Stimulated activated effector memory CD8-positive, alpha-beta T cell treated with anti-CD3 and anti-CD28 coated beads, Interleukin-12 subunit alpha, Interleukin-12 subunit beta, amount 100 ng/mL, for 72 hours (primary cell): ENCODE measurements around the gene IGSF21.

Source experiments
- ATAC-seq: fragments of 150-1000 bp; cut with Tn5 transposase; 2 replicates; pipeline ENCODE4 v1.10.0; 2021
- DNase-seq, 2 donors: peaks; one replicate each; pipeline ENCODE4 v3.0.0; 2021 to 2022; ENCODE audit warnings: low spot score in 2 of 2
- H3K27ac Mint-ChIP-seq: one replicate; pipeline ENCODE4 v1.8.0; 2022; ENCODE audit warnings: mild to moderate bottlenecking, mixed read lengths
- H3K36me3 Mint-ChIP-seq: one replicate; pipeline ENCODE4 v1.8.0; 2022; ENCODE audit warnings: mild to moderate bottlenecking, mixed read lengths
- H3K4me1 Mint-ChIP-seq: one replicate; pipeline ENCODE4 v1.8.0; 2022; ENCODE audit warnings: mixed read lengths
- H3K4me3 Mint-ChIP-seq: one replicate; pipeline ENCODE4 v1.8.0; 2022; ENCODE audit warnings: mild to moderate bottlenecking, mixed read lengths
- H3K9me3 Mint-ChIP-seq: one replicate; pipeline ENCODE4 v1.8.0; 2022; ENCODE audit warnings: mixed read lengths

The IGSF21 gene

DNA sequence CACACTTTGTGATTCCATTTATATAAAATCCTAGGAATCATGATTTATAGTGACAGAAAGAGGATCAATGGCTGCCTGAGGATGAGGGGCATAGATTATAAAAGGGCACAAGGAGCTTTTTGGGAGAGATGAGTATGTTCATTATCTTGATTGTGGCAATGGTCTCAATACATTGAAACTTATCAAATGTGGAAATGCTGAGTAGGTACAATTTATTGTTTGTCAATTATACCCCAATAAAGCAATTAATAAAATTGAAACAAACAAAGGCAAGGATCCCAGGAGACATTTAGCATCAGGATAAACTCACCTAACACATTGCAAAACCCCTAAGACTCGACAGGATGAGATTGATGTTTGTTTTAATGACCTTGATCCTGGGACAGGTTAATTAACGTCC lies 220.1 kb downstream of the IGSF21 start:
- no peaks in the 10 kb centered on the region for H3K9me3 Mint-ChIP-seq
- no peaks in the 10 kb centered on the region for H3K36me3 Mint-ChIP-seq
- H3K4me3 Mint-ChIP-seq = no peak overlapping the region
- H3K4me1 Mint-ChIP-seq = no peaks in the 10 kb centered on the region
- DNase-seq (no peak), ATAC-seq (no peak)
- no peak overlapping the region for H3K27ac Mint-ChIP-seq

DNA sequence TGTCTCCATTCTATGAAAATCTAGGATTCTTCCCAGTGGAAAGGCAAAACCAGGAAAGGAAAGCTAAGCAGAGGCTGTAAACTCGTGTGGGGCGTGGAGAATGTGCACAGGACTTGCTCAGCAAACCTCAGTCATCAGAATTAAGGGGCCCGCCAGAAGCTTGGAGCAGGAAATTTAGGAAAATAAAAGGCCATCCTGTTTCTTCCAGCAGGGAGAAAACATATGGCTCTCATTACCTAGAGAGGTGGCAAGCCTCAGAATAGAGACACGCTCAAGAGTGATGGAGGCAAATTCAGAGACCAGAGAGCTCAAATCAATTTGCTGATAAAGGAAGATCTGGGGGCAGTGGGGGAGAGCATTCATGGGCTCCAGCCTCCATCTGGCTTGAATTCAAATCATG lies 221.2 kb downstream of the IGSF21 start:
- DNase-seq (no peak), ATAC-seq (no peak)
- Mint-ChIP-seq H3K4me3 (no peak overlapping the region), H3K27ac (no peak overlapping the region), H3K4me1 (no peaks in the 10 kb centered on the region), H3K36me3 (no peaks in the 10 kb centered on the region), H3K9me3 (no peaks in the 10 kb centered on the region)

DNA sequence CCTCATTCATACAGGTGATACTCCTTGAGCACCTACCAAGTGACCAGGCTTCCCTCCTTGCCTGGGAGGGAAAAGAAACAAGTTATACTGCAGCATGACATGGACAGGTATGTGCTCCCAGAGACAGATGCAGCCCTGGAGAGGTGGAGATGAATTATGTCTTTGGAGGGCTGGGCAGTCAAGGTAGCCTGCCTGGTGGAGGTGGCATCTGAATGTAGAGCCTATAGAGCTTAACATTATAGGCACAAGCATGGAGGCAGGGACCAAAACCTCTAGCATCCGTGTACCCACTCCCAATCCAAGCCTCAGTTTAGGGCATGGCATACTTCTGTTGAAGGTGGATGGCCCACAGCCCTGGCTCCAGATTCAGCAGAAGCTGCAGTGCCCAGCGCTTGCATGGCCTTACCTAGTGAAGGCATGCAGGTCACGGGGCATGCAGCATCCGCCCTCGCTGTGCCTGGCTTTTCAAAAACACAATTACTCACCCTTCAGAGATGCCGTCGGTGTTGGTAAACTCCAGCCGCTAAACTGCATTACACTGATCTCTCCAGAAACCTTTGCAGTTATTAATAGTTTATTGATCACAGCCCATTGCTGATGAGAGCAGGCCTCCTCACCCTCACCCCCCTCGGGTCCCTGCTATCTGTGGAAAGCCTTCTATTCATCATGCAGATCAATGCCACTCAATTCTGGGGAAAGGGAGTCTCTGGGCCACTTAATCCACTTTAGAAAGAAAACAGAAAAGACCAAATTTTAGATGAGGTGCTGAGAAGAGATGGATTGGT lies 222.1 kb downstream of the IGSF21 start:
- DNase-seq (no peak), ATAC-seq (no peak)
- H3K9me3 Mint-ChIP-seq = no peaks in the 10 kb centered on the region
- no peaks in the 10 kb centered on the region for H3K4me1 Mint-ChIP-seq
- H3K4me3 Mint-ChIP-seq = no peak overlapping the region
- H3K36me3 Mint-ChIP-seq = no peaks in the 10 kb centered on the region
- H3K27ac Mint-ChIP-seq = no peak overlapping the region

DNA sequence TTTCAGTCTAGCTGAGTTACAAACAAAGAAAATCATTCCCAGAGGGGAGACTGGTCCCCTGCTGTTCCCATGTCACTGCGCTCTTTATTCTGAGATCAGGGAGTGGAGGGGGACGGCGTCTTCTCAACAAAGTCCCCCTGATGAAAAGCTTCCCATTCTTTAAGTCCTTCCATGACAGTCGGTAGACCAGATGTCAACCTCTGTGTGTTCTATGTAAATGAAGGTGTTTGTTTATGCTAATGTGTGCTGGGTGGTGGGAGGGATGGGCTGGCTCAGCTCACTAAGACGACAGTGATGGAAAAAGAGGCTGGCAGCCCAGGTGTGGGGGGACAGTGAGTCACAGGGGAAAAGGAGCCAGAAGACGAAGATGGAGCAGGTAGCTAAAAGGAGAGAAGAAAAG lies 225.0 kb downstream of the IGSF21 start:
- DNase-seq = no peak
- Mint-ChIP-seq H3K4me1 (no peaks in the 10 kb centered on the region), H3K9me3 (no peaks in the 10 kb centered on the region), H3K36me3 (no peaks in the 10 kb centered on the region), H3K4me3 (no peak overlapping the region), H3K27ac (no peak overlapping the region)
- no peak for ATAC-seq

DNA sequence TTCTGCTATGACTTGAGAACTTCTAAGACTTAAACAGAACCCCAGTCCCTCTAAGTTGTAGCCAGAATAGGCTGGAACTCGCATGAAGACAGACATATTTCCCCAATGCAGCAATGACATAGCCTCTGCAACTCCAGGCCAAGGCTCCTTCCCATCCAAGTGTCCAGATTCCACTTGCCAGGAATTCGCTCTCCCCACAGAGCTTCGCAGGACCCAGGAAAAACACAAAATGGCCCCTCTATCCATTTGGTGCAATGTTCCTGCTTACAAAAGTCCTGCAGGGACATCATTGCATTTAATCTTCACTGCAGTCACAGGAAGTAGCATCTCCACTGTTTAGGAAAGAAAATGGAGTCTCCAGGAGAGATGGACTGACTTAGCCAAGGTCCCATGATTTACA lies 225.6 kb downstream of the IGSF21 start:
- no peaks in the 10 kb centered on the region for H3K36me3 Mint-ChIP-seq
- H3K9me3 Mint-ChIP-seq = no peaks in the 10 kb centered on the region
- DNase-seq (no peak), ATAC-seq (no peak)
- no peak overlapping the region for H3K4me3 Mint-ChIP-seq
- H3K4me1 Mint-ChIP-seq = no peaks in the 10 kb centered on the region
- H3K27ac Mint-ChIP-seq = no peak overlapping the region

DNA sequence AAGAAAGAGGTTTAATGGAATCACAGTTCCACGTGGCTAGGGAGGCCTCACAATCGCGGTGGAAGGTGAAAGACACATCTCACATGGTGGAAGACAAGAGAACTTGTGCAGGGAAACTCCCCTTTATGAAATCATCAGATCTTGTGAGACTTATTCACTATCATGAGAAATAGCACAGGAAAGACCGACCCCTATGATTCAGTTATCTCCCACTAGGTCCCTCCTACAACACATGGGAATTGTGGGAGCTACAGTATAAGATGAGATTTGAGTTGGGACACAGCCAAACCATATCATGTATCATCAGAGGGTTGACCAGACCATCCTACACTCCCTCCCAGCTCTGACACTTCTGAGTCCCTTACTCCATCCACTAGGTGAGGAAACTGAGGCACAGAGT lies 229.2 kb downstream of the IGSF21 start:
- H3K36me3 Mint-ChIP-seq = no peaks in the 10 kb centered on the region
- no peak overlapping the region for H3K4me3 Mint-ChIP-seq
- no peaks in the 10 kb centered on the region for H3K4me1 Mint-ChIP-seq
- ATAC-seq = no peak
- no peak for DNase-seq
- H3K27ac Mint-ChIP-seq = no peak overlapping the region
- H3K9me3 Mint-ChIP-seq = no peaks in the 10 kb centered on the region

DNA sequence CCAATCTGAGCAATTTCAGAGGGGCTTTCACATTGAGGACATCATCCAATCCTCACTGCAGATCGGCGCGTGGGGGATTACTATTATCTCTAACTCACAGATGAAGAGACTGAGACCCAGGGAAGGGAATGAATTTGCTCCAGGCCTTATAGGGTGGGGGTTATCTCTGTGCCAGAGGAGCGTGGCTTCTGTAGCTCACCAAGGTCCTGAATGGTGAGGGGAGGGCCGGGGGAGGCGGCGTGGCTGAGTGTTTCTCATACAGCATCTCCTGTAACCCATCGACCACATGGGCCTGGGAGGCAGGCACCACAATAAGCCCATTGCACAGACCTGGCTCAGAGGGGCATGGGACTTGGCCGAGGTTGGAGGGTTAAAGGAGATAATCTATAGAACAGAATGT lies 230.2 kb downstream of the IGSF21 start:
- Mint-ChIP-seq H3K4me3 (no peak overlapping the region), H3K9me3 (no peaks in the 10 kb centered on the region)
- DNase-seq = no peak

DNA sequence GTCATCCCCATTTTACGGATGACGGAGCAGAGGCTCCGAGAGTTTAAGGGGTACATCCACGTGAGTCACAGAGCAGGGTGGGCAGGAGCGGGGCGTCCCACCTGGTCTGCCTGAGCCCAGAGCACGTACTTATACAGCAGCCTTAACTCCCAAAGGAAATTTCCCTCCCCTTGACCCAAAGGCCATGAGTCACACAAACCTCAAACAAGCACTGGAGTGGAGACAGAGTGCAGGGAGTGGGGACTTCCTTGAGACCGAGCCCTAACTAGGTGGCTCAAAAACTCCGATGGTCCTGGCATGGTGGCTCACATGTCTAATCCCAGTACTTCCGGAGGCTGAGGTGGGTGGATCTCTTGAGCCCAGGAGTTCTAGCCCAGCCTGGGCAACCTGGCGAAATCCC lies 231.6 kb downstream of the IGSF21 start:
- no peak for ATAC-seq
- no peaks in the 10 kb centered on the region for H3K4me1 Mint-ChIP-seq
- no peak overlapping the region for H3K4me3 Mint-ChIP-seq
- no peak for DNase-seq
- H3K9me3 Mint-ChIP-seq = no peaks in the 10 kb centered on the region
- no peak overlapping the region for H3K27ac Mint-ChIP-seq
- H3K36me3 Mint-ChIP-seq = no peaks in the 10 kb centered on the region

More for the DNA sequence above, 230.2 kb downstream of the IGSF21 start:
- Mint-ChIP-seq H3K4me1 (no peaks in the 10 kb centered on the region), H3K27ac (no peak overlapping the region), H3K36me3 (no peaks in the 10 kb centered on the region)
- no peak for ATAC-seq

DNA sequence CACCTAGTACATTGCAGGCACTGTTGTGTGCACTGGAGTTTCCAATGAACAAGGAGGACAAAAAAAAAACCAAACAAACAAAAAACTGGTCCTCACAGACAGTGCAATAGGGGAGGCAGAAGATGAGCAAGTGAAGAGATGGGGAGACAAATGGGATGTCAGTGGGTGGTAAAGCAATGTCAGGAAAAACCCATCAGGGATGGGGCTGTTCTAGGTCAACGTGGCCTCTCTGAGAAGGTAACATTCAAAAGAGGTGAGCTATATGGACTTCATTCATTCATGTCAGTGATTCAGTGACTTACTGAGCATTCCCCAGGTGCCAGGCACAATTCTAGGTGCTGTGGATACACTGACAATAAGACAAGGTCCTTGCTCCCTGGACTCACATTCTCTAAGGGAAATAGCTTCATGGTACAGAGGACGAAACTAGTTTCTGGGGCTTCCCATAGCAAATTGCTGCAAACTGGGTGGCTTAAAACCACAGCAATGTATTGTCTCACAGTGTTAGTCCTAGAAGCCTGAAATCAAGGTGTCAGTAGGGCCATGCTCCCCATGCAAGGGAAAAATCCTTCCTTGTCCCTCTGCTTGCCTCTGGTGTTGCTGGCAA lies 232.7 kb downstream of the IGSF21 start:
- Mint-ChIP-seq H3K4me1 (no peaks in the 10 kb centered on the region), H3K27ac (no peak overlapping the region), H3K4me3 (no peak overlapping the region), H3K36me3 (no peaks in the 10 kb centered on the region), H3K9me3 (no peaks in the 10 kb centered on the region)
- no peak for DNase-seq
- no peak for ATAC-seq

DNA sequence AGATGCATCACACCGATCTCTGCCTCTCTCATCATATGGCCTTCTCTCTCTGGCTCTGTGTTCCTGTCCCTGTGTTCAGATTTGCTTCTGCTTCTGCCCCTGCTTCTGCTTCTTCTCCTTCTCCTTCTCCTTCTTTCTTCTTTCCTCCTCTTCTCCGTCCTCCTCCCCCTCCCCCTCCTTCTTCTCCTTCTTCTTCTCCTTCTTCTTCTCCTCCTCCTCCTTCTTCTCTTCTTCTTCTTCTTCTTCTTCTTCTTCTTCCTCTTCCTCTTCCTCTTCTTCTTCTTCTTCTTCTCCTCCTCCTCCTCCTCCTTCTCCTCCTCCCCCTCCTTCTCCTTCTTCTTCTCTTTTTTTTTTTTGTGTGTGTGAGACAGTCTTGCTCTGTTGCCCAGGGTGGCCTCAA lies 233.2 kb downstream of the IGSF21 start:
- no peak for DNase-seq
- Mint-ChIP-seq H3K9me3 (no peaks in the 10 kb centered on the region), H3K4me3 (no peak overlapping the region), H3K27ac (no peak overlapping the region), H3K36me3 (no peaks in the 10 kb centered on the region), H3K4me1 (no peaks in the 10 kb centered on the region)
- ATAC-seq = no peak

DNA sequence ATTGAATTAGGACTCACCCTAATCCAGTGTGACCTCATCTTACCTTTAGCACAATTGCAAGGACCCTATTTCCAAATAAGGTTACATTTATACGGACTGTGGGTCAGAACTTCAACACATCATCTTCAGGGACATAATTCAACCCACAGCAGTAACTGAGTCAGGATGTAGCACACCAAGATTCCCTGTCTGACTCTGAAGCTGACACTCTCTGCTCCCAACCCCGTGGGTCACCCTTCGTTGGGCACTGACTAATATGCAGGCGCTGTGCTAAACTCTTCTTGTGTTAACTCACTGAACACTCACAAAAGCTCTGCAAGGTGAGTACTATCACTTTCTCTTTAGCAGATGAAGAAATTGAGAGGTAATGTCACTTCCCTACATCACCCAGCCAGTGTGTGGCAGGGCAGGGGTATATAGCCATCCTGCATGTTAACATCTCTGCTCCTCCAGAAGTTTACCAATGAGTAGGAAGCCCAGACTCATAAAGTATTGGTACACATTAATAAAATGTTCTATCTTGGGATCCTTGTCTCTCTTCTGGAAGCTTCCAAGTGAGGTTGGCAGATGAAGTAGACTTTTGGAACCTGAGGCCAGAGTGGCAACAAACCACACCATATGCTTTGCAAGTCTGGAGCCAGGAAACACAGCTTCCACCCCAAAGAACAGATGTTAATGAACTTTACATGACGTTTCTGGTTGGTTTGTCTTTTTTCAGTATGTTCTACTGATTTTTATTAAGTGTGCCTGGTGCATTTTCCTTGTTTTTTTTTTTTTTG lies 233.9 kb downstream of the IGSF21 start:
- Mint-ChIP-seq H3K9me3 (no peaks in the 10 kb centered on the region), H3K36me3 (no peaks in the 10 kb centered on the region), H3K4me1 (no peaks in the 10 kb centered on the region), H3K4me3 (no peak overlapping the region), H3K27ac (no peak overlapping the region)
- no peak for ATAC-seq
- no peak for DNase-seq

DNA sequence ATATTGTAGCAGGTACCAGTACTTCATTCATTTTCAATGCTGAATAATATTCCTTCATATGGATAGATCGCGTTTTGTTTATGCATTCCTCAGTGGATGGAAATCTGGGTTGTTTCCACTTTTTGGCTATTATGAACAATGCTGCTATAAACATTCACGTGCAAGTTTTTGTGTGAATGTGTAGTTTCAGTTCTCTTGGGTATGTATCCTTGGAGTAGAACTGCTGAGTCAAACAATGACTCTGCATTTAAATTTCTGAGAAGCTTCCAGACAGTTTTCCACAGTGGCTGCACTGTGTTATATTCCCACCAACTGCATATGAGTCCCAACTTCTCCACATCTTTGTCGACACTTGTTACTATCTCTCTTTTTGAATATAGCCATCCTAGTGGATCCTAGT lies 235.1 kb downstream of the IGSF21 start:
- H3K27ac Mint-ChIP-seq = no peak overlapping the region
- DNase-seq (no peak), ATAC-seq (no peak)
- H3K36me3 Mint-ChIP-seq = no peaks in the 10 kb centered on the region
- H3K4me3 Mint-ChIP-seq = no peak overlapping the region
- H3K4me1 Mint-ChIP-seq = no peaks in the 10 kb centered on the region
- no peaks in the 10 kb centered on the region for H3K9me3 Mint-ChIP-seq

DNA sequence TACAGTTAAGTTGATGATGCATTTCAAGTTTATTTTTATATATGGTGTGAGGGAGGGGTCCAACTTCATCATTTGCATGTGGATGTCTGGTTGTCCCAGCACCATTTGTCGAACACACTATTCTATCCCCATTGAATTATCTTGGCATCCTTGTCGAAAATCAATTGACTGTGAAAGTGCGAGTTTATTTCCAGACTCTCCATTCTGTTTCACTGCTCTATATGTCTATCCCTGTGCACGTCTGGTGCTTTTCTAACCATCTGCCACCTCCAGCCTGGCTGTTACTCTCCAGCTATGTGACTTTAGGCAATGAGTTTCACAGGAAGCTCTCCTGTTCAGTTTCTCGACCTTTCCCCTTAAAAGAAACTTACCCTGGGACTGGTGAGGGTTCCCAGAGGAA lies 236.0 kb downstream of the IGSF21 start:
- H3K36me3 Mint-ChIP-seq = no peaks in the 10 kb centered on the region
- DNase-seq (no peak), ATAC-seq (no peak)
- no peaks in the 10 kb centered on the region for H3K4me1 Mint-ChIP-seq
- no peak overlapping the region for H3K27ac Mint-ChIP-seq
- H3K4me3 Mint-ChIP-seq = no peak overlapping the region
- no peaks in the 10 kb centered on the region for H3K9me3 Mint-ChIP-seq

DNA sequence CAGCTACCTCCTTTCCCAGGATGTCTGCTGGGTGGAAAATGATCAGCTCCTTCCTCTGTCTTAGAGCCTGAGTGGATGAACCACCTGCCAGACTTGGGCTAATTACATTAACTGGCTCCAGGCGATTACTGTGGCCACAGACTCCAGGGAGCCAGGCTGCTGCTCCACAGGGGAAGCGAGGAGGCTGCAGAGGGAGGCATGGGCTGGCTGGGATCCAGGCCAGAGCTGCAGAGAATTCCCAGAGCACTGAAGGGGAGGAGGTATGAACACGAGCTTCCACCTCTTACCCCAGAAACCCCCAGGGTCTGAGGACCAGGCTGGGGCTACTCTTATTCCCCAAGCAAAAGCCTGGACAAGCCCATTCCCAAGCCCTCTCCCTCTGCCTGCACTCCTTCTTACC lies 237.2 kb downstream of the IGSF21 start:
- H3K9me3 Mint-ChIP-seq = no peaks in the 10 kb centered on the region
- H3K36me3 Mint-ChIP-seq = no peaks in the 10 kb centered on the region
- no peak overlapping the region for H3K4me3 Mint-ChIP-seq
- no peaks in the 10 kb centered on the region for H3K4me1 Mint-ChIP-seq
- no peak overlapping the region for H3K27ac Mint-ChIP-seq
- ATAC-seq = no peak
- no peak for DNase-seq

DNA sequence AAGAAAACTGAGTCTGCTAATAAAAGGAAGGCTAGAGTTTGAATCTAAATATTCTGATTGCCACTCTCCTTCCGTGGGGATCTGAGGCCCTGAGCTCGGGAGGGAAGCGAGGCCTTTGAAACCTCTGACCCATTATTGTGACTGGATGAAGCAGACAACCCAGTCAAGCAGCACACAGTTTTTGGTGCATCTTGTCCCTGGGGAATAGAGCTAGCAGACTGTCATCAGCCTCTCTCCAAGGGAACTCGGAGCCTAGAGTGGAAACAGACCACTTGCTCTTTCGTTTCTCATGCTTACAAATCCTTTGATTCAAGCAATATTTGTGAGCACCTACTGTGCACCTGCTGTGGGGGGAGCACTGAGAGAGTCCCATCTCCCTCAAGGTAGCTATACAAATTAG lies 240.0 kb downstream of the IGSF21 start:
- H3K27ac Mint-ChIP-seq = no peak overlapping the region
- ATAC-seq (no peak), DNase-seq (no peak)
- H3K4me1 Mint-ChIP-seq = no peaks in the 10 kb centered on the region
- no peaks in the 10 kb centered on the region for H3K9me3 Mint-ChIP-seq
- no peaks in the 10 kb centered on the region for H3K36me3 Mint-ChIP-seq
- H3K4me3 Mint-ChIP-seq = no peak overlapping the region

DNA sequence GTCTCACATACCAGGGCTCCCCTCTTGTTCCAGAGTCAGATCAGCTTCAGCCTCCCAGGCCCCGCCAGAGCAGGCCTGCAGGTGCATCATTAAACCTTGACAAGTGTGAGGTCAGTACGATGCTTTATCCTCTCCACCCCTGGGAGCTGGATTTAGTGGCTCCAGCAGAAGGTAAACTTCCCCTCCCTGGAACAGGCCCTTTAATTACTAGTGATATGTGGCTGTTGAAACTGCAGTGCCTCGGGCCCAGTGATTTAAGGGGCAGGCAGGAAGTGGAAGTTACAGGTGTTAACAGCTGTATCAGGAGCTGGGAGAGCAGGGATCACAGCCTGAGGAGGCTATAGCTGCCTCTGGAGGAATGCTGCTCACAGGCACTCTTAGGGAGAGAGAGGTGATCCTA lies 240.8 kb downstream of the IGSF21 start:
- no peaks in the 10 kb centered on the region for H3K4me1 Mint-ChIP-seq
- DNase-seq = no peak
- no peaks in the 10 kb centered on the region for H3K9me3 Mint-ChIP-seq
- no peaks in the 10 kb centered on the region for H3K36me3 Mint-ChIP-seq
- no peak overlapping the region for H3K27ac Mint-ChIP-seq
- no peak overlapping the region for H3K4me3 Mint-ChIP-seq
- ATAC-seq = no peak
